NB4 (cell line): ENCODE results near the gene PCYT1A.

Source experiments
- DNase-seq: peaks from one replicate; pipeline ENCODE4 v3.0.0; 2010; ENCODE audit warnings: low read depth
- H3K4me3 ChIP-seq: one replicate; pipeline ENCODE4 v1.5.1; 2011; ENCODE audit warnings: mild to moderate bottlenecking, low read depth, low read length, moderate library complexity
- MYC ChIP-seq: IDR thresholded peaks from 2 replicates; pipeline ENCODE4 v1.6.1; 2011; ENCODE audit warnings: low read depth, low read length
- POLR2A ChIP-seq: IDR thresholded peaks from 2 replicates; pipeline ENCODE4 v1.6.1; 2011; ENCODE audit warnings: mild to moderate bottlenecking; ENCODE audit not compliant: insufficient read length; ENCODE audit errors: extremely low read depth
- TF ChIP-seq, protein P1 (sequence below): IDR thresholded peaks from one replicate; pipeline ENCODE4 v1.5.1; 2012; ENCODE audit warnings: low read depth, low read length
- TF ChIP-seq, protein P2 (sequence below): IDR thresholded peaks from 2 replicates; pipeline ENCODE4 v1.6.1; 2011; ENCODE audit warnings: low read depth, low read length

Gene PCYT1A

DNA sequence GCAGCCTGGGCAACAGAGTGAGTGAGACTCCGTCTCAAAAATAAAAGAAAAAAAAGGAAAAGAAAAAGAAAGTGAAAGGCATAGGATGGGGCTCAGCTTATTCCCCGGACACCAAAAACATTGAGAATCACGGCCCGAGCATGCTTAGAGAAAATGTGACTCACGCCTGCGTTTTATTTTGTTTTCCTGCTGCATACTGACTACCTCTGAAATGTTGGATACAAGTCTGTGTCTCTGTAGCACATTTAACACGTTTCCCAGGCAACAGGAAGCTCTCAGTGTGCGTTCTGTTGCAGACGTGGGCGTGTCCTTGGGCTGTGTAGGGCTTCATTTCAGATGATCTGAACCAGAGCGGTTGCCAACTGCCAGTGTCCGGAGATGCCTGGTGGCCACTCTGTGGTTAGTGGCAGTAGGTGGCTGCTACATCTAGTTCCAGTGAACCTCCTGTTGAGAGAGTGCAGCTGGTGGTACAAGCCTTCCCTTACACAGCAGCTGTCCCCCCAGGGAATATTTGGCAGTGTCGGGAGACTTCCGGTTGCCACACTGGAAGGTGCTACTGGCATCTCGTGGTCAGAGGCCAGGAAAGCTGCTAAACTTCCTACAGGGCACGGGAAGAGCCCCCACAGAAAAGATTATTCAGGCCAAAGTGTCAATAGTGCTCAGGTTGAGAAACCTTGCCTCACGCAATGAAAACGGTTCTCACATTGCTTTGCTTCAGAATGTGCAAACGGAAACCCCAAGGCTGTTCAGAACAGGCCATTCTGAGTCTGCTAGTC lies 68.1 kb downstream of the PCYT1A start:
- peak; percentile 98 for DNase-seq
- TF ChIP-seq MYC (peak; percentile 52), POLR2A (peak; percentile 46)
- TF ChIP-seq, protein P1, sequence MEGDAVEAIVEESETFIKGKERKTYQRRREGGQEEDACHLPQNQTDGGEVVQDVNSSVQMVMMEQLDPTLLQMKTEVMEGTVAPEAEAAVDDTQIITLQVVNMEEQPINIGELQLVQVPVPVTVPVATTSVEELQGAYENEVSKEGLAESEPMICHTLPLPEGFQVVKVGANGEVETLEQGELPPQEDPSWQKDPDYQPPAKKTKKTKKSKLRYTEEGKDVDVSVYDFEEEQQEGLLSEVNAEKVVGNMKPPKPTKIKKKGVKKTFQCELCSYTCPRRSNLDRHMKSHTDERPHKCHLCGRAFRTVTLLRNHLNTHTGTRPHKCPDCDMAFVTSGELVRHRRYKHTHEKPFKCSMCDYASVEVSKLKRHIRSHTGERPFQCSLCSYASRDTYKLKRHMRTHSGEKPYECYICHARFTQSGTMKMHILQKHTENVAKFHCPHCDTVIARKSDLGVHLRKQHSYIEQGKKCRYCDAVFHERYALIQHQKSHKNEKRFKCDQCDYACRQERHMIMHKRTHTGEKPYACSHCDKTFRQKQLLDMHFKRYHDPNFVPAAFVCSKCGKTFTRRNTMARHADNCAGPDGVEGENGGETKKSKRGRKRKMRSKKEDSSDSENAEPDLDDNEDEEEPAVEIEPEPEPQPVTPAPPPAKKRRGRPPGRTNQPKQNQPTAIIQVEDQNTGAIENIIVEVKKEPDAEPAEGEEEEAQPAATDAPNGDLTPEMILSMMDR = no peak
- TF ChIP-seq, protein P2, sequence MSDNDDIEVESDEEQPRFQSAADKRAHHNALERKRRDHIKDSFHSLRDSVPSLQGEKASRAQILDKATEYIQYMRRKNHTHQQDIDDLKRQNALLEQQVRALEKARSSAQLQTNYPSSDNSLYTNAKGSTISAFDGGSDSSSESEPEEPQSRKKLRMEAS = peak; percentile 64
- H3K4me3 ChIP-seq = peak overlapping the region; percentile 58

DNA sequence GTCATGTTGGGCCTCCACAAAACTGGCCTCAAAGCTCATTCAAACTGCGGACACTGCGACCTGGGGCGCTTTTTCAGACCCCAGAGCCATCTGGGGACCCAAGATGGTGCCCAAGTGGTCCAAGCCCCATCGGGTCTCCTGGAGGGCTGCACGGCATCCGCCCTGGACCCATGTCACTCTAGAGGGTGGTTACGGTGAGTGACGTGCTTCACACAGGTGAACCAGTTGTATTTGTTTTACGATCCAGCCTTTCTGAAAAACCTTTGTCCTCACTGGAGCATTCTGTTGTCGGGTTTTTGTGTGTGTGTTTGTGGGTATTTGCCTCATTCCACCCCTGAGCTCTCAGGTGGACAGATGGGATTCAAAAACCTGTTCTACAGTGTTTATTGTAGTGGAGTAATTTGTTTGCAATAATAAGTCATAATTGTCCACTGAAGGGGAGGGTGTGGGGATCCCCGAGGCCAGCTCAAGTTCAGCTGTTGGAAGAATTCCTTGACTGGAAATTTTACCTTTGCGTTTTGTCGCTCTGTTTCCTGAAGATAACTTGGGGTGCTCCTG lies 69.3 kb downstream of the PCYT1A start:
- H3K4me3 ChIP-seq = peak overlapping the region; percentile 12
- TF ChIP-seq MYC = no peak
- TF ChIP-seq, protein P1 = no peak
- TF ChIP-seq, protein P2 = no peak
- TF ChIP-seq POLR2A = no peak
- no peak for DNase-seq

DNA sequence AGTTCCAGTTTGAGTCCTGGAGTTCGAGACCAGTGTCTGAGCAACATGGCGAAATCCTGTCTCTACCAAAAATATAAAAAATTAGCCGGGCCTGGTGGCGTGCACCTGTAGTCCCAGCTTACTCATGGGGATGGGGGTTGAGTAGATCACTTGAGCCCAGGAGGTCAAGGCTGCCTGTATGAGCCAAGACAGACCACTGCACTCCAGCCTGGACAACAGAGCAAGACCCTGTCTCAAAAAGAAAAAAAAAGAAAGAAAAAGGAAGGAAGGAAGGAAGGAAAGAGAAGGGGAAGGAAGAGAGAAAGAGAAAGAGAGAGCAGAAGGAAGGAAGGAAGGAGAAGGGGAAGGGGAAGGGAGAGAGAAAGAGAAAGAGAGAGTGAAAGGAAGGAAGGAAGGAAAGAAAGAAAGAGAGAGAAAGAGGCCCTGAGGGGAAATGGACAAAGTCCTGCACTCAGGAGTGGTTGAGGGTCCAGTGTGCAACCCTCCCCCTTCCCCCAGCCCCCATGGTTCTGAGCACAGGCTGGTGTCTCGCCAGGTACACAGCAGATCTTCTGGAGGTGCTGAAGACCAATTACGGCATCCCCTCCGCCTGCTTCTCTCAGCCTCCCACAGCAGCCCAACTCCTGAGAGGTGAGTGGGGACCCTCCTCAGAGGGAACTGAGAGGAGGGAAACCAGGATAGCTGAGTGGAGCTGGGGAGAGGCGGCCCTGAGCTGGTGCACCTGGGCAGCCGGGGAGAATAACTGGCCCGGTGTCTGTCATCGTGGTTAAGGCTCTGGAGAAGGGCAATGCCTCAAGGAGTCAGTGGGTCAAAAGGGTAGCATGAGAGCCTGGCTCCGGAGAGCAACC lies 70.0 kb downstream of the PCYT1A start:
- TF ChIP-seq, protein P2 = no peak
- TF ChIP-seq, protein P1 = no peak
- TF ChIP-seq MYC (no peak), POLR2A (no peak)
- no peak overlapping the region for H3K4me3 ChIP-seq
- DNase-seq = no peak

DNA sequence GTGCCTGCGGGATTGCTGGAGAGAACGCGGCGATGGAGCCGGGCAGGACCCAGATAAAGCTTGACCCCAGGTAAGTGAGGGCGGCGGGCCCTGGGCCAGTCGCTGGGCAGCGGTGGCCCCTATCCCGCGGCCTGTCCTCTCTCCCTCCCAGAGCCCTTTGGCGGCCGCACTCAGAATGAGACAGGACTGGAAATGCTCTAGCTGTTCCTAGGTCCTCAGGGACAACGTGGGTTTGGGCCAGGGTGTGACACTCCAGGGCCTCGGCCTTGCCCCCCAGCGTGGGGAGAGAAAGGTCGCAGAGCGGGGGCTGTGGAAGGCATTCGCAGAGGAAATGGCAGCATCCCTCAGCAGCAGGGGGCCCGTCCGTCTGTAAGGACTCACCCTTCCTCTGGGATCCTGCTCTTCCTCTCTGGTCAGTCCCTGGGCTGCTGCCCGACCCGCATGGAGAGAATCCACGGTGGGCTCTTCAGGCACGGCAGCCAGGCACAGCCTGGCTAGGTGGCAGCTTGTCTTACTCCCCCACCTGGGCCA lies 70.8 kb downstream of the PCYT1A start:
- no peak for DNase-seq
- TF ChIP-seq POLR2A (no peak), MYC (no peak)
- TF ChIP-seq, protein P1 = no peak
- TF ChIP-seq, protein P2 = no peak
- no peak overlapping the region for H3K4me3 ChIP-seq

DNA sequence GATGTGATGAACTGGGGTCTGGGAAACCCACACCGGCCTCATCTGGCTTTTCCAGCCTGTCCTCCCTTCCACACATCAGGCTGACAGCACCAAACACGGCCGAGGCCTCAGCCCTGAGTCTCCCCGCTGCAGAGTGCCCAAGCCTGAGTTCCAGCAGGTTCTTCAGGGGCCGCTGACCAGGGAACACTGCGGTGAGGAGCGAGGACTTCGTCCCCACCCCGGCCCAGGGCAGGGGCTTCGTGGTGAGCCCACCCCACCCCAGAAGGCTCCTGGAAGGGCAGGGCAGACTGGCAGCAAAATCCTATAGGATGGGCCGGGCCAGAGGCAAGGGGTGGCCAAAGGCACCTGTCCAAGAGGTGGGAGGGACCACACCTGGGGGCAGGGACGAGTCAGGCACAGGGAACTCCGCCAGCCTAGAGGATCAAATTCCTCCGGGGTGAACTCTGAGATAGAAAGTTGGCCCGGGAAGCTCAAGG lies 71.4 kb downstream of the PCYT1A start, which contains the start of gene SLC51A:
TSS of gene SLC51A (plus strand) at position 446 of the 476 bp plus-strand sequence. CDS start 179 bp downstream, outside the sequence.
- DNase-seq = no peak
- TF ChIP-seq, protein P1 = no peak
- no peak within 1 kb of the TSS for H3K4me3 ChIP-seq
